HG03571 (cell line): Measurements from ENCODE around the gene LELP1.
"Not testable (repeated sequence)": the region's sequence is repeated elsewhere in the genome, so short reads cannot be mapped to it uniquely, and the experiment has no call there.

ENCODE experiments used
- ATAC-seq: cut with Tn5 transposase; IDR thresholded peaks from one replicate; pipeline ENCODE4 v1.9.1; 2021; ENCODE audit not compliant: unreplicated experiment

The LELP1 gene

DNA sequence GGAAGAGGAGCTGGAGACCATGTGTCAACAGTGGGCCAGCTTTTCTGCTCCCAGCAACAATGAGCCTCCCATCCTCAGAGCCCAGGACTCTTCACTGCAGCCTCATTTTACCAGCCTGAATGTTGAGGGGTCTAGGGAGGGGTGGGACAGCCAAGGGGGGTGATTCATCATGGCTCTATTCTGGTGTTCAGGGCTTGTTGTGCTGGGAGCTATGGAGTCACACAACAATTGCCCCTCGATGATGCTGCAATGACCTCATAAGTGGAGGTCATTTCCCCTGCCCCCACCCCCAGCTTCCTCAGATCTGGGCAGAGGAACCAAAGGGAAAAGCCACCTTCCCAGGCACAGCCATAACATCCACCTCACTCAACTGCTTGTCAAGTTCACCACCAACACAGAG is at the start of gene LELP1:
TSS of gene LELP1 (plus strand) at position 301 of the 400 bp plus-strand sequence. CDS start 1,278 bp downstream, outside the sequence.
- ATAC-seq: no peak

GRCh38 chr1:153155541-153155940 is 47.7 kb upstream of the LELP1 start:
- no peak for ATAC-seq

- ATAC-seq: no peak
These were observed 34.5 kb upstream of the LELP1 start for GRCh38 chr1:153168686-153169085.

DNA sequence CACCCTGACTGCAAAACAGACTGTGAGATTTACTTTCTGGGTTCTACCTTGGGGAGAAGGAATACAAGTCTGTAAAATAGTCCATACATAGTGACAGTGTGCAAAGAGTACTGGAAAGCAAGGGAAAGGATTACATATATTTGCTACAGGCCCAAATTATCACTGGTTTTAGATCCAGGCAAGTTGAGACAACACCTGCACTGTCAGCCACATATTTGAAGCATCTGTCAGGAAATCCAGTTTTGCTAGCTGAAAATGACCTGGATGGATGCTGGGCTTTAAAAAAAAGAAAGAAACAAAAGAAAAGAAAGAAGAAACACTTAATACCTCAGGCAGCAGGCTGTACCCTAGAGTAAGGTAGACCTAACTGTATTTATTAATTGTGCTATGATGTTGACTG is 28.6 kb upstream of the LELP1 start:
- no peak for ATAC-seq

GRCh38 chr1:153178922-153179321 is 24.3 kb upstream of the LELP1 start:
- no peak for ATAC-seq

DNA sequence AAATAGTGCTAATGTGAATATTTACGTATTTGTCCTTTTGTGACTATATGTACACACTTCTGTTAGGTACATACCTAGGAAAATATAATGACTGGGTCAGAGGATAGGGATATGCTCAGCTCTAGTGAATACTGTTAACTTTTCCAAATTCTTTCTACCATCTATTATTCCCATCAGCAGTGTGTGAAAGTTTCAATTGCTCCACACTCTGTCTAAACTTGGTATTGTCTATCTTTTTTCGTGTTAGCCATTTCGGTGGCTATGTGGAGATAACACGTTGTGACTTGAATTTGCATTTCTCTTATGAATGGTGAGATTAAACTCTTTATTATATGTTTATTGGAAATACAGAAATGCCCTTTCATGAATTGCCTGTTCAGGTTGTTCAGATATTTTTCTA is 22.7 kb upstream of the LELP1 start:
- no peak for ATAC-seq

- ATAC-seq: not testable (repeated sequence)
These were observed 14.9 kb upstream of the LELP1 start for GRCh38 chr1:153188301-153188700.

- no peak for ATAC-seq
These were observed 12.9 kb upstream of the LELP1 start for GRCh38 chr1:153190373-153190772.

- ATAC-seq: no peak
These were observed 10.5 kb upstream of the LELP1 start for GRCh38 chr1:153192697-153193096.

- ATAC-seq: no peak
These were observed 8.7 kb upstream of the LELP1 start for GRCh38 chr1:153194331-153195050.

- no peak for ATAC-seq
These were observed 8.0 kb upstream of the LELP1 start for GRCh38 chr1:153195216-153195615.

DNA sequence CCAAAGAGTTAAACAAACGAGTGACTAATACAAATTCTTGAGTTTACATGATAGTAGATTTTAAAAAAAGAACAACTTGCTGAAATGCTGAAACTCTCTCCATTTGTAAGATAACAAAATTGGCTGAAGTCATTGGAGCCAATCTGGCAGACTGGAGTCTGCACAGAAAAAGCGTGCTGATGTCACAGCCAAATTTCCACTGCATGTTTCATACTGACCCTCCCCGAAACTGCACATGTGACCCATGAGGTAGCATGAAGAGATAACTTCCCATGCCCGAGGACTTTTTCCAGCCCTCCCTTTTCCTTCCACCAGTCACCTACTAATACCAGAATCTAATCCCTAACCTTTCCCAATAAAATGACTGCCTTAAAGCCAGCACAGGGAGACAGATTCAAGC is 1.2 kb upstream of the LELP1 start:
- ATAC-seq: no peak

DNA sequence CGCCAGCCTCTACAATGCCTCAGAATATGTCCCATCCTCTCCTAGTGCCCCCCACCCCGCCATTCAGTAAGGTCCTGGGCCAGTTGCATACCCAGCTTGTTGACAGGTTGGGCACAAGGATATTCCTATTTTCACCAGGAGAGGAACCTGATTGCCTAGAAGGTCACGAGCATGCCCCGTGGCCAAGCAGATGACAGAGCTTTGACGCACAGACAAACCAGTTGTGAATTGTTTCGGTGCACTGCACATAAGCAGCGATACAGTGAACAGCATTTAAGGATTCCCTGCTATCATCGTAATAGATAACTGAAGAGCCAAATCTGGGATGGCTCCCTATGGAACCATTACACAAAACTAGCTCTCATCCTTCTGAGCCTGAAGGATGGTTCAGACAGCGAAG is 3.4 kb downstream of the LELP1 start:
- no peak for ATAC-seq

- ATAC-seq: no peak
These were observed 7.0 kb downstream of the LELP1 start for GRCh38 chr1:153210206-153210605.

DNA sequence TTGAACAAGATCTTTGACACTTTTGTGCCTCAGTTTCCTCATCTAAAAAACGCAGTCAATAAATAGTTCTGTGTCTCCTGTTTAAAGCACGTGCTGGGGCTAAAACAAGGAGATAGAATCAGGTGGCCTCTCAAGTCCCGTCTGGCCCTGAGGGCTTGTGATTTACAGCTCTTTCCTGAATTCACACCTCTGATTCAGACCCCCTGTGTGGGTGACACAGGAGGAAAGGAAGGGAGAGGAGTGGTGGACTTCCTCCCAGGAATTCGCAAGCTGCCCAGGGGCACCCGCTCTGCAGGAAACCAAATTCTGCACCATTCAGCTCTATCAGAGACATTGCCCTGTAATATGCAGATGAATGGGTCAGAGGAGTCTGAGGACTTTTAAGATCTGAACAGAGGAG is 9.0 kb downstream of the LELP1 start:
- no peak for ATAC-seq

GRCh38 chr1:153213519-153213918 is 10.3 kb downstream of the LELP1 start:
- ATAC-seq: no peak

GRCh38 chr1:153217212-153217611 is 14.0 kb downstream of the LELP1 start, which contains the start of gene PRR9:
TSS of gene PRR9 (plus strand) at chr1:153217584. CDS start at chr1:153218145, 561 bp downstream.
- ATAC-seq: no peak

GRCh38 chr1:153217744-153218416 is 14.7 kb downstream of the LELP1 start:
- no peak for ATAC-seq

GRCh38 chr1:153220606-153221303 is 17.5 kb downstream of the LELP1 start:
- no peak for ATAC-seq

DNA sequence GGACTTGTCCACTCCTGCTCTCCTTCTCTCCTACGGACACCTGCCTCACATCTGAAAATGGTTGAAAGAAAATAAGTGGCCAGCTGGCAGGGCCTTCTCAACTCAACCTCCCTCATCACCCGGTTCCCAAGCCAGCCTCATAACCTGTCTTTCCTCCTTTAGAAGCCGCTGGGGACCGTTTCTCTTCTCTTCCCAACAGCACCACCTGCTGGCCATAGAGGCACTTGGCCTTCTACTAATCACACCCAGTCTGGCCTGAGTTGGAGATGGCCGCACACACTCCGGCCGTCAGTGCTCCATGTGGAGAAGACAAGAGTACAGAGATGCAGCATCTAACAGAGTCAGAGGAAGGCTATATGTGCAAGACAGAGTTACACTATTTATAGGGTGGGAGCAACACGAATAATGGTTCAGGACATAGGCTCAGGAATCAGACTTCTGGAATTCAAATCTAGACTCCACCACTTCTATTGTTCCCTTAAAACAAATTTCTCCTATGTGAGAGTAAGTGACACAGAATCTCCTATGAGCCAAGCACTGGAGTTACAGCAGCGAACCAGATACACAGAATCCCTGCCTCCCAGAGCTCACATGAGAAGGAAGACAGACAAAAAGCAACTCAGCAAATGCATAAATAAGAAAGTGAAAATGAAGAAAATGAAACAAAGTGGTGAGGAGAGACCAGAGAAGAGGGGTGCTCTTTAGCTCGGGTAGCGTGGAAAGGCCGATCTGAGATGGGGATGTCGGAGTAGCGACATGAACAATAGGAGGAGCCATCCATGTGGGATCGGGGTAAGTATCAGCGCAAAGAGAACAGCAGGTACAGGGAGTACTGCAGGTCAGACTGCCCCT is 20.0 kb downstream of the LELP1 start:
- not testable (repeated sequence) for ATAC-seq

DNA sequence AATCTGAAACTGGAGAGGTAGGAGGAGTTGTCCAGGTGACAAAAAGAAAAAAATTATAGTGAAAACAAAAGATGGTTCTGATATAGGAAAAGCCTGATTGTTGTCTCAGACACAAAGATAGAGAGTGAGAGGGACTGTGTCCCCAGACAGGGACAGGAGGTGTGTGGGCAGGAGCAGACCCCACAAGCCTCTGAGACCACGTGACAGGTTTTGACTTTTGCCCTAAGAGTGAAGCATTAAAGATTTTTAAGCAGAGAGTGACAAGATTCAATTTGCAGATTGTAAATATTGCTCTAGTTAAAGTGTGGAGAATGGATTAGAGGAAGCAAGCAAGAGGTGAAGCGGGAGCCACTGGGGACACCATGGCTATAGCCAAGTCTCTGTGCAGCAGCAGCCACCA is 24.6 kb downstream of the LELP1 start:
- ATAC-seq: no peak
